DMS114 treated with DMSO at 0.1 percent for 48 hours (cell line): Measurements from ENCODE around the gene TBC1D4.
"Not testable (repeated sequence)": the region's sequence is repeated elsewhere in the genome, so short reads cannot be mapped to it uniquely, and the experiment has no call there.

Source experiments
- DNase-seq: peaks from one replicate; lab custom pipeline; 2025; ENCODE audit not compliant: unreplicated experiment; lab: John Stamatoyannopoulos, UW

TBC1D4 gene

GRCh38 chr13:75452564-75452963 is 29.4 kb downstream of the TBC1D4 start:
- DNase-seq = no peak

GRCh38 chr13:75447493-75447892 is 34.5 kb downstream of the TBC1D4 start:
- DNase-seq = no peak

GRCh38 chr13:75446874-75447273 is 35.1 kb downstream of the TBC1D4 start:
- no peak for DNase-seq

GRCh38 chr13:75445717-75446499 is 36.1 kb downstream of the TBC1D4 start:
- no peak for DNase-seq

- no peak for DNase-seq
These were observed 38.0 kb downstream of the TBC1D4 start for GRCh38 chr13:75444016-75444415.

GRCh38 chr13:75443356-75443958 is 38.5 kb downstream of the TBC1D4 start:
- no peak for DNase-seq

- DNase-seq = no peak
These were observed 39.2 kb downstream of the TBC1D4 start for GRCh38 chr13:75442736-75443234.

GRCh38 chr13:75440100-75440499 is 41.9 kb downstream of the TBC1D4 start:
- DNase-seq = no peak

- DNase-seq = no peak
These were observed 44.2 kb downstream of the TBC1D4 start for GRCh38 chr13:75437582-75438318.

GRCh38 chr13:75434126-75434525 is 47.8 kb downstream of the TBC1D4 start:
- DNase-seq = not testable (repeated sequence)

GRCh38 chr13:75432811-75433244 is 49.1 kb downstream of the TBC1D4 start:
- no peak for DNase-seq

- DNase-seq = no peak
These were observed 49.9 kb downstream of the TBC1D4 start for GRCh38 chr13:75432045-75432444.

- no peak for DNase-seq
These were observed 51.3 kb downstream of the TBC1D4 start for GRCh38 chr13:75430436-75431209.

GRCh38 chr13:75426421-75426820 is 55.5 kb downstream of the TBC1D4 start:
- DNase-seq = no peak

GRCh38 chr13:75425216-75426009 is 56.6 kb downstream of the TBC1D4 start:
- no peak for DNase-seq

GRCh38 chr13:75423946-75424345 is 58.0 kb downstream of the TBC1D4 start:
- DNase-seq = no peak

GRCh38 chr13:75422028-75422427 is 59.9 kb downstream of the TBC1D4 start:
- no peak for DNase-seq

GRCh38 chr13:75421133-75421532 is 60.8 kb downstream of the TBC1D4 start:
- no peak for DNase-seq

GRCh38 chr13:75419656-75420055 is 62.3 kb downstream of the TBC1D4 start:
- DNase-seq = no peak

- no peak for DNase-seq
These were observed 63.0 kb downstream of the TBC1D4 start for GRCh38 chr13:75418997-75419396.
